Left colon (tissue), 2 donors: ENCODE measurements around the gene ASB10. TPM values are rescaled to one million over a fixed set of nuclear protein-coding genes. Genes with fewer than 3 reads are reported as not detected.
A peak's percentile ranks its signal among the peaks of the same experiment; 100 is the strongest.

Source experiments
- ATAC-seq: fragments of 200-7000 bp; cut with Tn5 transposase; one replicate; pipeline ENCODE4 v1.9.1; 2020; ENCODE audit warnings: mild to moderate bottlenecking, moderate library complexity
- DNase-seq, 2 donors: peaks; one replicate each; pipeline ENCODE4 v3.0.0-alpha.2; 2020
- intact Hi-C, 2 donors: fragments of 100-400 bp; cut with DNase I in 1 of 2; cut with micrococcal nuclease in 1 of 2; formaldehyde crosslinking; loops; one replicate each; pipeline versions ENCODE4 v1.11.2 to v1.14.0; 2022; cut with DNase I, micrococcal nuclease
- total RNA-seq, 2 donors: library from RNA; stranded (reverse); fragmentation: NEBNext Ultra II Directional; extraction: Animal tissue kit (Norgen Biotek cat#: 25700); gene quantifications; one replicate each; pipeline ENCODE4 v1.2.1, GENCODE V29; 2021
- donor health status: DM: no; HTN: no; CAD: no.
- donor health status: DM: yes; HTN: yes; CAD: no.

Gene ASB10
- total RNA-seq, 2 donors from 2014 or later = not detected

DNA sequence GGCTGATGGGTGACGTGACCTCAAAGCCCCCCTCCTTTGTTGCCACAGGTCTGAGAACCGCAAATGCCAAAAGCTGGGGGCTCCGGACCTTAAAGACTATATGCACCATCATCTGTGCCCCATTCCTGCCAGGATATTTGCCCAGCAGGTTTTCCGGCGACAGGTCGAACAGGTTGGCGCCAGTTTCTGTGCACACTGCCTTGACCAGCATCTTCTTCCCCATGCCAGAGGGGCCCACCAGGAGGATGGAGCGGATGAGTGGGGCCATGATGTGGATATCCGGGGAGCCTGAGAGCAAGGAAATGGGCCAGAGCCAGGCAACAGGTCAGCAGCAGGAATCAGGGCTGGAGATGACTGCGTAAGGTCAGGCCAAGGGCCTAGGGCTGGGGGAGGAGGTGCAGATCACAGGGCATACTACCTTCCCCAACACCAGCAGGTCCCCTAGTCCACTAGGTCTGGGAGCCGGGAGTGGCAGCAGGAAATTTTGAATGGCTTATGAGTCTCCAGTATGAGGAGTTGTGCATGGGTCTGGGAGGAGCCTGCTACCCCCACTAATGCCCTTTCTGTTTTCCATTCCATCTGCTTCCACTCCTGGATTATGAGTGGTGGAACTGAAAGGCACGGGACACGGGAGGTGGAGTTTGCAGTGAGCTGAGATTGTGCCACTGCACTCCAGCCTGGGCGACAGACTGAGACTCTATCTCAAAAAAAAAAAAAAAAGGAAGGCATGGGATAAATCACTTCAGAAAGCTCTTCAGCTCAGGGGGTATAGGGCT, 6.3 kb upstream of the ASB10 start:
- no peak for DNase-seq
- intact Hi-C loops = no loop called here
- ATAC-seq = no peak

DNA sequence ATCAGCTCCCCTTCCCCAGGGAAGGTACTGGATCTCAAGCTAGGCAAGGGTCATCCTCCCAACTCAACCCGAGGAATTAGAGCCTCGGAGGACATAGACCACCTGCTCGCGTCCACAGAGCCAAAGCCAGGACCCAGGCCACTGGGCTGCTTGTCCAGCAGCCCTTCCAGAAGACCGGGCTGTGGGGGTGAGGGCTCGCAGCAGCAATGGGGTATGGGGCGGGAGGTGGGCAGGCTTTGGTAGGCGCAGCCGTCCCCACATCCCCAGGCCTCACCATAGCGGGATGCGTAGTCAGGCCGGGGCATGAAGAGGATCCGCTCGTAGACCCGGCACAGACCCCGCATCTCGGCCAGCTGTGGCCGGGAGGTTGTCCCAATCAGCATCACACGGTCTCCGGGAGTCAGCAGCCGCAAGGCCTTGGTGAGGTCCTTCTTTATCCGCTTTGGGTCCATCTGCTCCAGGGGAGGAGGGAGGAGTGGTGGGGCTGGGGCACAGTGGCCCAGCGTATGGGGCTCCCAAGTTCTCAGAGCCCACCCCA, 5.0 kb upstream of the ASB10 start:
- DNase-seq (no peak), ATAC-seq (no peak)
- intact Hi-C loops = no loop called here

DNA sequence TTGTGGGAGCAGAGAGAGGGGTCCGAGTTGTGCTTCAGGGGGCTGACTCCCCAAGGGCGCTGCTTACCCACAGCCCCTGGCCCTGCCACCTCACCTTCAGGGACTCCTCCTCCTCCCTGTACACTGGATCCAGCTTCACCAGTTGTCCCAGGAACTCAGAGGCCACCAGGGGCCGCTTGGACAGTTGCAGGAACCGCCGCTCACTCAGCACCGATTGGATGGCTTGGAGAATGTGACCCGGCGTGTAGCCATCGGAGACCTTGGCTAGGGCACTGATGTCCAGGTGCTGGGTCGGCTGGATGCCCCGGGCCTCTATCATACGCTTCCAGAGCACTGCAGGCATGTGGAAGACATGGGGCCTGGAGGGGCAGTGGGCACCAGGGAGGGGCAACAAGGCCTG, 4.5 kb upstream of the ASB10 start:
- no peak for ATAC-seq
- DNase-seq = no peak
- intact Hi-C loops = no loop called here

DNA sequence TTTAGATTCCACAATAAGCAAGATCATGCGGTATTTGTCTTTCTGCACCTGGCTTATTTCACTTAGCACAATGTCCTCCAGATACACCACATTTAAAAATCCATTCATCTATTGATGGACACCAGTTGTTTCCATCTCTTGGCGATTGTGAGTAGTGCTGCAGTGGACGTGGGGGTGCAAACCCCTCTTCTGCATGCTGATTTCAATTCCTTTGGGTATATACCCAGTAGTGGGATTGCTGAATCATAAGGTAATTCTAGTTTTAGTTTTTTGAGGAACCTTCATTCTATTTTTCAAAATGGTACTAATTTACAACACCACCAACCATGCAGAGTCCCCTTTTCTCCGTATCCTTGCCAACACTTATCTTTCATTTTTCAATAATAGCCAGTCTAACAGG, 2.0 kb upstream of the ASB10 start:
- no peak for ATAC-seq
- DNase-seq = no peak
- intact Hi-C loops = loop anchor here in 1 of 2 donors (2.0 kb wide), 1 partner anchor 34 kb away; no protein-coding TSS in a partner anchor

GRCh38 chr7:151188252-151188542, 1.1 kb upstream of the ASB10 start:
- intact Hi-C loops = loop anchor here in 1 of 2 donors (2.0 kb wide), 1 partner anchor 33 kb away; no protein-coding TSS in a partner anchor
- no peak for DNase-seq
- no peak for ATAC-seq

- DNase-seq (no peak), ATAC-seq (no peak)
- intact Hi-C loops = loop anchor here in 1 of 2 donors (2.0 kb wide), 1 partner anchor 33 kb away; no protein-coding TSS in a partner anchor
These were observed 580 bp upstream of the ASB10 start for GRCh38 chr7:151187409-151188251.

- DNase-seq (no peak), ATAC-seq (no peak)
These were observed 1.0 kb downstream of the ASB10 start for GRCh38 chr7:151185762-151186639.

DNA sequence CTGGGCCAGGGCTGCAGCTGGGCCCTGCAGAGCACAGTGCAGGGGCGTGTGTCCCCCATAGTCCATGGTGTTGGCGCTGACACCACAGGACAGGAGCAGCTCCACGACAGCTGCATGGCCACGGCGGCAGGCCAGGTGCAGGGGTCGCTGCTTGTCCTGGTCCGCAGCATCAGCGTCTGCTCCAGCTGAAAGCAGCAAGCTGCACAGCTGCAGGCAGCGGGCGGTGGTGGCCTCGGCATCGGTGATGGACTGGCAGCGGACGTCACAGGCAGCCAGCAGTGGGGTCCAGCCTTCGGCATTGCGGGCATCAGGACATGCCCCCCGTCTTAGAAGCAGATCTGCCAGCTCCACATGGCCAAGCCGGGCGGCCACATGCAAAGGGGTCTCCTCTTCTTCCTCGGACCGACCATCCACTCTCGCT, 6.0 kb downstream of the ASB10 start:
- intact Hi-C loops = no loop called here
- ATAC-seq (no peak), DNase-seq (no peak)

More at GRCh38 chr7:151185762-151186639, 1.0 kb downstream of the ASB10 start:
- intact Hi-C loops = no loop called here

- intact Hi-C loops = no loop called here
- ATAC-seq (no peak), DNase-seq (no peak)
These were observed 7.1 kb downstream of the ASB10 start for GRCh38 chr7:151179946-151180345.

GRCh38 chr7:151179287-151179860, 7.7 kb downstream of the ASB10 start:
- DNase-seq (no peak), ATAC-seq (no peak)
- intact Hi-C loops = no loop called here

DNA sequence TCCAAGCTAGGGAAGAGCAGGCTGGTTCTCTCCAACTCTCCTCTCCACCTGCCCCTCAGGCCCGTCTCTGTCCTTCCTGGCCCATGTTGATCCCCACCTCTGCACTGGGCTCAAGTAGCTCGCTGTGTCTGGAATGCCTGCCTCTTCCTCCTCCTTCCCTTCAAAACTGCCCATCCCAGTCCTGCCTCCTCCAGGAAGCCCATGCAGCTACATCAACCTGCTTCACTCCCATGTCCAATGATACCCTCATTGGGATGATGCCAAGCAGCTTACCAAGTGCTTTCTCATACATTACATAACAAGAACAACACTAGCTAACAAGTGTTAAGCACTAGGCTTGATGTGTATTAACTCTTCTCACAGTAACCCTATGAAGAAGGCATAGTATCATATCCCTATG, 8.2 kb downstream of the ASB10 start:
- intact Hi-C loops = no loop called here
- DNase-seq (no peak), ATAC-seq (no peak)

DNA sequence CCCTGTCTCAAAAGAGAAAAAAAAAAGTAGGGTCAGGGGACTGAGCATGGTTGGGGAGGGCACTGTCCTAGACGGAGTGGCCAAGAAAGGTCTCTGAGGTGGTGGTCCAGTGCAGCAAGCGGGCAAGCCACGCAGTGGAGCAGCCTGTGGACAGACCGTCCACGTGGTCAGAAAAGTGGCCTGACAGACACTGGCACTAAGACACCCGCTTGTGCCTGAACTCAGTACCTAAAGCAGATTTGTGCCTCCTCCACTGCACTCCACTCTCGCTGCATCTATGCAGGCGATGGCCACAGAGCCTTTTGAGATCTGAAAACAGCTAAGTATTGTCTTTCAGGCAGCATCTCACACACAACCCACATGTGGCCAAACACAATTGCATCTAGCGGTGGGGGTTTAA, 8.8 kb downstream of the ASB10 start:
- intact Hi-C loops = no loop called here
- no peak for DNase-seq
- ATAC-seq = no peak

- DNase-seq = no peak
- intact Hi-C loops = no loop called here
- ATAC-seq = no peak
These were observed 9.7 kb downstream of the ASB10 start for GRCh38 chr7:151177310-151177709.

- no peak for ATAC-seq
- intact Hi-C loops = no loop called here
- DNase-seq = no peak
These were observed 10.6 kb downstream of the ASB10 start for GRCh38 chr7:151176401-151176800.

GRCh38 chr7:151175793-151176311, 11.2 kb downstream of the ASB10 start:
- intact Hi-C loops = no loop called here
- ATAC-seq = peak; percentile 42
- DNase-seq = no peak

GRCh38 chr7:151175047-151175792, 11.8 kb downstream of the ASB10 start:
- DNase-seq (no peak), ATAC-seq (no peak)
- intact Hi-C loops = no loop called here

GRCh38 chr7:151174246-151175046, 12.6 kb downstream of the ASB10 start:
- ATAC-seq (no peak), DNase-seq (no peak)
- intact Hi-C loops = loop anchor here in 1 of 2 donors (5.0 kb wide), 1 partner anchor 52 kb away; no protein-coding TSS in a partner anchor
